Mesendoderm (in vitro differentiated cells): ENCODE measurements around the gene ABI3.

Source experiments
- DNase-seq: peaks from one replicate; pipeline ENCODE4 v3.0.0; 2013
- H2AK5ac ChIP-seq: 2 replicates; pipeline ENCODE4 v1.6.1; 2013; ENCODE audit warnings: low read length, inconsistent platforms
- H2BK120ac ChIP-seq: 2 replicates; pipeline ENCODE4 v1.6.1; 2013; ENCODE audit warnings: low read depth, mild to moderate bottlenecking, low read length, moderate library complexity, mixed read lengths
- H2BK15ac ChIP-seq: replicated peaks from 2 replicates; pipeline ENCODE4 v1.6.1; 2013; ENCODE audit warnings: low read depth, mild to moderate bottlenecking, moderate library complexity
- H2BK5ac ChIP-seq: 2 replicates; pipeline ENCODE4 v1.6.1; 2013; ENCODE audit warnings: low read length, inconsistent platforms
- H3K18ac ChIP-seq: 2 replicates; pipeline ENCODE4 v1.6.1; 2013; ENCODE audit warnings: mild to moderate bottlenecking, low read length, mixed read lengths
- H3K23ac ChIP-seq: one replicate; pipeline ENCODE4 v1.6.1; 2013; ENCODE audit warnings: low read length
- H3K27ac ChIP-seq: 2 replicates; pipeline ENCODE4 v1.5.1; 2013; ENCODE audit warnings: low read depth, mild to moderate bottlenecking, inconsistent platforms, low read length, moderate library complexity
- H3K27me3 ChIP-seq: 2 replicates; pipeline ENCODE4 v1.6.1; 2013; ENCODE audit warnings: low read length, control low read depth, mild to moderate bottlenecking, inconsistent platforms; ENCODE audit not compliant: insufficient read depth, poor library complexity
- H3K36me3 ChIP-seq: 2 replicates; pipeline ENCODE4 v1.6.1; 2013; ENCODE audit warnings: low read length, inconsistent platforms; ENCODE audit not compliant: control insufficient read depth, insufficient read depth
- H3K4ac ChIP-seq: one replicate; pipeline ENCODE4 v1.6.1; 2013; ENCODE audit warnings: low read depth, mild to moderate bottlenecking, low read length, moderate library complexity
- H3K4me1 ChIP-seq: 2 replicates; pipeline ENCODE4 v1.6.1; 2013; ENCODE audit warnings: low read depth, low read length, inconsistent platforms; ENCODE audit not compliant: control insufficient read depth
- H3K4me2 ChIP-seq: 2 replicates; pipeline ENCODE4 v1.6.1; 2013; ENCODE audit warnings: low read length
- H3K4me3 ChIP-seq: 2 replicates; pipeline ENCODE4 v1.5.1; 2013; ENCODE audit warnings: mild to moderate bottlenecking, low read length
- H3K56ac ChIP-seq: one replicate; pipeline ENCODE4 v1.6.1; 2013; ENCODE audit warnings: low read length
- H3K79me1 ChIP-seq: 2 replicates; pipeline ENCODE4 v1.6.1; 2013; ENCODE audit warnings: low read length, inconsistent platforms
- H3K79me2 ChIP-seq: 2 replicates; pipeline ENCODE4 v1.6.1; 2013; ENCODE audit warnings: mild to moderate bottlenecking, low read length; ENCODE audit not compliant: control insufficient read depth, insufficient read depth
- H3K9ac ChIP-seq: 2 replicates; pipeline ENCODE4 v1.6.1; 2013; ENCODE audit warnings: low read length, inconsistent platforms
- H4K5ac ChIP-seq: one replicate; pipeline ENCODE4 v1.6.1; 2013; ENCODE audit warnings: low read length
- H4K8ac ChIP-seq: one replicate; pipeline ENCODE4 v1.6.1; 2013; ENCODE audit warnings: low read depth, mild to moderate bottlenecking, control low read depth, low read length, moderate library complexity
- WGBS: extraction: QIAGEN DNeasy Blood & Tissue Kit; methylation state at CpG from one replicate; pipeline ENCODE4 v1.1.7; 2013; ENCODE audit warnings: low lambda C conversion rate, missing lambda C conversion rate; ENCODE audit not compliant: insufficient coverage; ENCODE audit errors: extremely low coverage; 5-methylcytosine and 5-hydroxymethylcytosine counted together

ABI3 gene

GRCh38 chr17:49224997-49225337 is 14.5 kb downstream of the ABI3 start:
- Histone ChIP-seq H3K23ac (no peak overlapping the region), H2BK120ac (no peak overlapping the region), H2BK5ac (no peak overlapping the region), H3K9ac (no peak overlapping the region), H3K4ac (no peak overlapping the region), H3K4me2 (peak overlapping the region; percentile 11), H3K79me1 (no peaks in the 10 kb centered on the region), H3K36me3 (no peaks in the 10 kb centered on the region), H2BK15ac (no peak overlapping the region), H4K8ac (no peak overlapping the region), H3K4me1 (peaks cover 1% of the 10 kb centered on the region), H3K56ac (peak overlapping the region; percentile 29), H4K5ac (no peak overlapping the region), H3K79me2 (no peaks in the 10 kb centered on the region), H3K4me3 (no peak overlapping the region), H2AK5ac (no peak overlapping the region), H3K27ac (no peak overlapping the region), H3K18ac (no peak overlapping the region), H3K27me3 (peaks cover 16% of the 10 kb centered on the region)
- no peak for DNase-seq
- WGBS, result no CpG with 5 or more reads among the region's 11 CpGs

- no peak overlapping the region for H2AK5ac ChIP-seq
- no peak for DNase-seq
- no peak overlapping the region for H3K56ac ChIP-seq
- no CpG with 5 or more reads among the region's 8 CpGs for WGBS
- H3K4me2 ChIP-seq, result no peak overlapping the region
- no peak overlapping the region for H4K8ac ChIP-seq
- no peak overlapping the region for H3K4ac ChIP-seq
- H3K36me3 ChIP-seq, result no peaks in the 10 kb centered on the region
- H3K23ac ChIP-seq, result no peak overlapping the region
- H2BK120ac ChIP-seq, result no peak overlapping the region
- no peak overlapping the region for H2BK15ac ChIP-seq
- no peak overlapping the region for H3K27ac ChIP-seq
- H3K9ac ChIP-seq, result no peak overlapping the region
- peaks cover 16% of the 10 kb centered on the region for H3K27me3 ChIP-seq
- no peak overlapping the region for H4K5ac ChIP-seq
- H3K79me2 ChIP-seq, result no peaks in the 10 kb centered on the region
- no peak overlapping the region for H3K18ac ChIP-seq
- H2BK5ac ChIP-seq, result no peak overlapping the region
- H3K4me1 ChIP-seq, result peaks cover 1% of the 10 kb centered on the region
- H3K4me3 ChIP-seq, result no peak overlapping the region
- H3K79me1 ChIP-seq, result no peaks in the 10 kb centered on the region
Observed at GRCh38 chr17:49225554-49226236, 15.2 kb downstream of the ABI3 start.

GRCh38 chr17:49226771-49227435 is 16.4 kb downstream of the ABI3 start:
- Histone ChIP-seq H4K5ac (no peak overlapping the region), H3K4me1 (peaks cover 1% of the 10 kb centered on the region), H3K4me2 (no peak overlapping the region), H2BK15ac (no peak overlapping the region), H3K56ac (no peak overlapping the region), H3K18ac (no peak overlapping the region), H2BK5ac (no peak overlapping the region), H3K79me2 (no peaks in the 10 kb centered on the region), H2BK120ac (no peak overlapping the region), H3K23ac (no peak overlapping the region), H3K9ac (no peak overlapping the region), H3K27ac (no peak overlapping the region), H3K36me3 (no peaks in the 10 kb centered on the region), H3K79me1 (no peaks in the 10 kb centered on the region), H3K4me3 (no peak overlapping the region), H3K4ac (no peak overlapping the region), H3K27me3 (peaks cover 16% of the 10 kb centered on the region), H2AK5ac (no peak overlapping the region), H4K8ac (no peak overlapping the region)
- DNase-seq, result no peak
- WGBS, result no CpG with 5 or more reads among the region's 3 CpGs

- H3K4ac ChIP-seq, result no peak overlapping the region
- H3K4me3 ChIP-seq, result no peak overlapping the region
- peaks cover 1% of the 10 kb centered on the region for H3K4me1 ChIP-seq
- H3K23ac ChIP-seq, result no peak overlapping the region
- no peak overlapping the region for H2BK5ac ChIP-seq
- H3K27ac ChIP-seq, result no peak overlapping the region
- H3K4me2 ChIP-seq, result no peak overlapping the region
- H3K79me2 ChIP-seq, result no peaks in the 10 kb centered on the region
- no peak overlapping the region for H2BK15ac ChIP-seq
- no peaks in the 10 kb centered on the region for H3K36me3 ChIP-seq
- H4K5ac ChIP-seq, result no peak overlapping the region
- H3K79me1 ChIP-seq, result no peaks in the 10 kb centered on the region
- H2AK5ac ChIP-seq, result no peak overlapping the region
- H4K8ac ChIP-seq, result no peak overlapping the region
- H3K56ac ChIP-seq, result no peak overlapping the region
- DNase-seq, result peak; percentile 89
- H3K27me3 ChIP-seq, result peaks cover 16% of the 10 kb centered on the region
- no peak overlapping the region for H3K18ac ChIP-seq
- H2BK120ac ChIP-seq, result no peak overlapping the region
- no CpG with 5 or more reads among the region's 5 CpGs for WGBS
- no peak overlapping the region for H3K9ac ChIP-seq
Observed at GRCh38 chr17:49227436-49228261, 17.1 kb downstream of the ABI3 start.

GRCh38 chr17:49229076-49229804 is 18.7 kb downstream of the ABI3 start:
- WGBS, result no CpG with 5 or more reads among the region's 6 CpGs
- no peaks in the 10 kb centered on the region for H3K36me3 ChIP-seq

More at GRCh38 chr17:49229076-49229804, 18.7 kb downstream of the ABI3 start:
- Histone ChIP-seq H2BK120ac (no peak overlapping the region), H3K79me2 (no peaks in the 10 kb centered on the region), H3K27ac (peak overlapping the region; percentile 17), H3K9ac (peak overlapping the region; percentile 35), H4K5ac (no peak overlapping the region), H3K18ac (no peak overlapping the region), H3K79me1 (no peaks in the 10 kb centered on the region), H3K56ac (peak overlapping the region; percentile 18), H2BK5ac (no peak overlapping the region), H2BK15ac (no peak overlapping the region), H3K27me3 (peaks cover 9% of the 10 kb centered on the region), H3K4me3 (no peak overlapping the region), H3K4me2 (peak overlapping the region; percentile 84), H3K4ac (no peak overlapping the region), H2AK5ac (no peak overlapping the region), H3K4me1 (peaks cover 1% of the 10 kb centered on the region), H3K23ac (no peak overlapping the region), H4K8ac (no peak overlapping the region)
- DNase-seq, result peak; percentile 88
